ENCODE results near the gene LRRC36. TPM values are rescaled to one million over a fixed set of nuclear protein-coding genes. Genes with fewer than 3 reads are reported as not detected.
"Not testable (repeated sequence)": the region's sequence is repeated elsewhere in the genome, so short reads cannot be mapped to it uniquely, and the experiment has no call there.

Gene LRRC36
- total RNA-seq, 1 experiment from 2014 or later, result not detected

GRCh38 chr16:67357561-67357960 lies 30.9 kb downstream of the LRRC36 start (continued):
- TF ChIP-seq CTCF (IDR thresholded peaks at IDR 0.05 in 2 of 3, conservative IDR thresholded peaks at IDR 0.05 in 1 of 3; ENCODE audit: borderline replicate concordance in 1 of 3, insufficient read depth in 1 of 3, low read depth in 2 of 3, low read length in 2 of 3), result no peak
- no peak for TF ChIP-seq SRF (IDR thresholded peaks at IDR 0.05; ENCODE audit: low read depth)
- TF ChIP-seq ZFX (IDR thresholded peaks at IDR 0.05), result no peak
- no peak for TF ChIP-seq ZNF274 (IDR thresholded peaks at IDR 0.05; ENCODE audit: low read depth, low read length)
- no peak for TF ChIP-seq RAD21 (IDR thresholded peaks at IDR 0.05; ENCODE audit: low read depth)
- no peak for TF ChIP-seq CEBPB (IDR thresholded peaks at IDR 0.05; ENCODE audit: low read depth)
- no peak for TF ChIP-seq EGR1 (IDR thresholded peaks at IDR 0.05; ENCODE audit: low read depth)
- TF ChIP-seq FOSL1 (IDR thresholded peaks at IDR 0.05; ENCODE audit: low read depth), result no peak

DNA sequence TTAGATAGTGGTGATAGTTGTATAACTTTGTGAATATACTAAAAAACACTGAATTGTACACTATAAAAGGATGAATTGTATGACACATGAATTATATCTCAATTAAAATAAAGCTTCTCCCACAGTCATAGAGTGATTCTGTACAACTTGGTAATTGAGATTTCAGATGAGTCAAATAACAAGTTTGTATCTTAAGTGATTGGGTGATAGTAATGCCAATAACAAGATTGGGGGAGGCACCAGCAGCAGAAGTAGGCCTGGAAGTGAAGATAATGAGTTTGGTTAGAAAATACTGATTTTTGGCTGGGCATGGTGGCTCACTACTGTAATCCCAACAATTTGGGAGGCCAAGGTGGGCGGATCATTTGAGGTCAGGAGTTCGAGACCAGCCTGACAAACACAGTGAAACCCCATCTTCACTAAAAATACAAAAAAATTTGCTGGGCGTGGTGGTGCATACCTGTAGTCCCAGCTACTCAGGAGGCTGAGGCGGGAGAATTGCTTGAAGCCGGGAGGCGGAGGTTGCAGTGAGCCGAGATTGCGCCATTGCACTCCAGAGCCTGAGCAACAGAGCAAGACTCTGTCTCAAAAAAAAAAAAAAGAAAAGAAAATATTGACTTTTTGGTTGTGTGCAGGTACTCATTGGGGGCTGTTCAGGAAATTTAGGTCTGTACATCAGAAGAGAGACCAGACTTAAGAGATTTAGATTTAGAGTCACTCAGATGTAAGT lies 33.1 kb downstream of the LRRC36 start:
- CTCF ChIA-PET, result interaction anchor here (0.6 kb wide), 1 partner anchor 50 kb away, joined by 3 read pairs; no protein-coding TSS in a partner anchor
- POLR2A ChIA-PET; H3K4me3 ChIP-seq (replicated peaks in 1 of 2; ENCODE audit: low read depth in 1 of 2, low read length in 2 of 2); intact Hi-C loops (cut with micrococcal nuclease); BruUV-seq (replicated peaks); ATAC-seq; H3K9me2 ChIP-seq (ENCODE audit: insufficient read depth); H3K27ac ChIP-seq (ENCODE audit: low read depth, low read length); H3K4me2 ChIP-seq (ENCODE audit: low read length); H3K9me3 ChIP-seq (ENCODE audit: control insufficient read depth in 1 of 2, insufficient read depth in 1 of 2, low read depth in 1 of 2, low read length in 2 of 2); DNase-seq (ENCODE audit: low read depth, low spot score); H3K36me3 ChIP-seq (ENCODE audit: control insufficient read depth in 1 of 2, insufficient read depth in 2 of 2, low read length in 2 of 2); H3K9ac ChIP-seq (ENCODE audit: low read length); H4K20me1 ChIP-seq (ENCODE audit: insufficient read depth); RAD21 ChIA-PET (ENCODE audit: low non-redundant PET in 1 of 2, low total read pairs in 2 of 2, uncharacterized antibody in 2 of 2, unreplicated experiment in 2 of 2); H2AFZ ChIP-seq (ENCODE audit: low read depth, low read length, poor library complexity, severe bottlenecking); H3K27me3 ChIP-seq (ENCODE audit: insufficient read depth, low read length); H3K79me2 ChIP-seq (ENCODE audit: insufficient read depth, low read length): not testable (repeated sequence)
- peaks cover 5 to 16% of the 10 kb centered on the region in 2 experiments for H3K4me1 ChIP-seq (ENCODE audit: control insufficient read depth in 1 of 2, insufficient read depth in 2 of 2, low read length in 2 of 2)
